HL-60 (cell line): ENCODE results near the gene ZDHHC12.

Experiments used
- DNase-seq, 2 experiments: peaks; one replicate each; pipeline ENCODE4 v3.0.0-alpha.2; 2010 to 2020; ENCODE audit warnings: low read depth in 1 of 2, low spot score in 1 of 2
- H3K27ac ChIP-seq: fragments of 250-450 bp; sonication (Bioruptor Pico); replicated peaks from 2 replicates; pipeline ENCODE4 v1.5.1; 2020; ENCODE audit warnings: mild to moderate bottlenecking, moderate library complexity
- H3K27me3 ChIP-seq: fragments of 250-450 bp; sonication (Bioruptor Pico); 2 replicates; pipeline ENCODE4 v1.5.1; 2021; ENCODE audit warnings: mild to moderate bottlenecking, moderate library complexity; ENCODE audit not compliant: insufficient read depth, poor library complexity, severe bottlenecking
- H3K4me3 ChIP-seq: replicated peaks from 2 replicates; pipeline ENCODE4 v1.5.1; 2011; ENCODE audit warnings: mild to moderate bottlenecking, control low read depth, low read length; ENCODE audit not compliant: insufficient read depth
- CTCF ChIP-seq: IDR thresholded peaks from one replicate; pipeline ENCODE4 v1.5.1; 2011; ENCODE audit warnings: low read length, control low read depth, inconsistent platforms; ENCODE audit not compliant: insufficient read depth
- GABPA ChIP-seq: IDR thresholded peaks from 2 replicates; pipeline ENCODE4 v1.6.1; 2012; ENCODE audit warnings: low read depth
- POLR2AphosphoS5 ChIP-seq: IDR thresholded peaks from 2 replicates; pipeline ENCODE4 v1.6.1; 2012; ENCODE audit warnings: low read depth
- REST ChIP-seq: IDR thresholded peaks from 2 replicates; pipeline ENCODE4 v1.6.1; 2012; ENCODE audit warnings: low read depth; ENCODE audit not compliant: insufficient replicate concordance
- SPI1 ChIP-seq: IDR thresholded peaks from 2 replicates; pipeline ENCODE4 v1.6.1; 2012; ENCODE audit warnings: low read depth, mild to moderate bottlenecking, borderline replicate concordance

Gene ZDHHC12

GRCh38 chr9:128707446-128707845, 16.5 kb downstream of the ZDHHC12 start:
- no peak overlapping the region for H3K27ac ChIP-seq
- no peaks in the 10 kb centered on the region for H3K27me3 ChIP-seq

GRCh38 chr9:128706671-128707381, 17.1 kb downstream of the ZDHHC12 start:
- Histone ChIP-seq H3K4me3 (no peak overlapping the region), H3K27ac (no peak overlapping the region), H3K27me3 (no peaks in the 10 kb centered on the region)
- DNase-seq = no peak
- TF ChIP-seq REST = no peak
- no peak for TF ChIP-seq CTCF
- no peak for TF ChIP-seq GABPA
- no peak for TF ChIP-seq SPI1
- no peak for TF ChIP-seq POLR2AphosphoS5

More at GRCh38 chr9:128707446-128707845, 16.5 kb downstream of the ZDHHC12 start:
- DNase-seq = no peak
- peak; percentile 65 for TF ChIP-seq REST
- TF ChIP-seq CTCF = no peak
- H3K4me3 ChIP-seq = no peak overlapping the region

- no peak for DNase-seq
- TF ChIP-seq POLR2AphosphoS5 (no peak), CTCF (no peak), SPI1 (no peak), REST (no peak), GABPA (no peak)
- no peaks in the 10 kb centered on the region for H3K27me3 ChIP-seq
- no peak overlapping the region for H3K4me3 ChIP-seq
- no peak overlapping the region for H3K27ac ChIP-seq
These were observed 17.9 kb downstream of the ZDHHC12 start for GRCh38 chr9:128706045-128706444.
